Loucy (cell line): Measurements from ENCODE around the gene EIF2D.

Experiments used
- H2AFZ ChIP-seq: fragments of 200-600 bp; sonication (generic); 2 replicates; pipeline ENCODE4 v1.6.0; 2016; ENCODE audit warnings: antibody characterized with exemption, mild to moderate bottlenecking, low read length, moderate library complexity
- H3F3A ChIP-seq: fragments of 200-600 bp; 2 replicates; pipeline ENCODE4 v1.6.0; 2016; ENCODE audit warnings: antibody characterized with exemption, low read depth, mild to moderate bottlenecking
- H3K27me3 ChIP-seq: fragments of 200-600 bp; sonication (generic); 2 replicates; pipeline ENCODE4 v1.6.1; 2014; ENCODE audit warnings: low read length, mild to moderate bottlenecking; ENCODE audit not compliant: insufficient read depth, poor library complexity, severe bottlenecking
- H3K36me3 ChIP-seq: fragments of 200-600 bp; sonication (generic); 2 replicates; pipeline ENCODE4 v1.6.1; 2016; ENCODE audit warnings: low read length; ENCODE audit not compliant: insufficient read depth
- H3K4me1 ChIP-seq: fragments of 200-600 bp; sonication (generic); 2 replicates; pipeline ENCODE4 v1.5.1; 2014; ENCODE audit warnings: low read length, mild to moderate bottlenecking; ENCODE audit not compliant: insufficient read depth, poor library complexity, severe bottlenecking
- H3K4me2 ChIP-seq: fragments of 200-600 bp; sonication (generic); 2 replicates; pipeline ENCODE4 v1.6.0; 2014; ENCODE audit warnings: antibody characterized with exemption, low read length, low read depth, mild to moderate bottlenecking; ENCODE audit not compliant: poor library complexity, severe bottlenecking
- H3K4me3 ChIP-seq: fragments of 200-600 bp; sonication (generic); 2 replicates; pipeline ENCODE4 v1.5.1; 2014; ENCODE audit warnings: low read length, mild to moderate bottlenecking, mixed read lengths; ENCODE audit not compliant: poor library complexity, severe bottlenecking
- H3K79me2 ChIP-seq: fragments of 200-600 bp; sonication (generic); 2 replicates; pipeline ENCODE4 v1.6.1; 2014; ENCODE audit warnings: low read length; ENCODE audit not compliant: insufficient read depth
- H3K9ac ChIP-seq: fragments of 200-600 bp; sonication (generic); 2 replicates; pipeline ENCODE4 v1.6.0; 2014; ENCODE audit warnings: mild to moderate bottlenecking, low read depth, low read length, moderate library complexity; ENCODE audit not compliant: poor library complexity, severe bottlenecking
- H3K9me2 ChIP-seq: fragments of 200-600 bp; sonication (generic); replicated peaks from 2 replicates; pipeline ENCODE4 v1.6.1; 2016; ENCODE audit warnings: low read depth, low read length, mixed read lengths
- H3K9me3 ChIP-seq: fragments of 200-600 bp; sonication (generic); 2 replicates; pipeline ENCODE4 v1.6.1; 2014; ENCODE audit warnings: mild to moderate bottlenecking, antibody characterized with exemption, low read length, low read depth; ENCODE audit not compliant: insufficient read depth
- H4K20me1 ChIP-seq: fragments of 200-600 bp; sonication (generic); 2 replicates; pipeline ENCODE4 v1.6.0; 2014; ENCODE audit warnings: antibody characterized with exemption, low read length, mild to moderate bottlenecking; ENCODE audit not compliant: insufficient read depth, poor library complexity, severe bottlenecking
- EZH2phosphoT487 ChIP-seq: fragments of 200-600 bp; IDR thresholded peaks from 2 replicates; pipeline ENCODE4 v1.6.1; 2018; ENCODE audit warnings: antibody characterized with exemption, mild to moderate bottlenecking, moderate library complexity, borderline replicate concordance
- TF ChIP-seq, protein P1 (sequence below): fragments of 200-600 bp; sonication (generic); conservative IDR thresholded peaks from 2 replicates; pipeline ENCODE4 v1.5.1; 2014; ENCODE audit warnings: mild to moderate bottlenecking, antibody characterized with exemption, low read length

Gene EIF2D

DNA sequence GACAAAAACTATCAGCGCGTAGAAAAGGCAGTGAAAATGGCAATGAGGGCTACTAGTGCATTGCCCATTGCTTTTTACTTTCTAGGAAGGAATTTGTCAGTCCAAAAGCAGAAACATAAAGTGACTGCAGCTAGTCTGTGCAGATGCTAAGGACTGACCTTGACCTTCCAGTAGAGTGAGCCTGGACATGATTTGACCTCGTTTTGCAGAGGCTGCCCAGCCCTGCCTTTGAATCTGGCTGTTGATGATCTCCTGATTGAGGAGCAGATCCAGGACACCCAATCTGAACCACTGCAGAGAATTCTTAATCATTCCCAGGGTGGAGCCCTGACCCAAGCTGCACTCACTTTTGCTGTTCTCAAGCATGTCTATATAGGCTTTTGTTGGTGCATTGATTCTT lies 44.7 kb upstream of the EIF2D start:
- TF ChIP-seq, protein P1, sequence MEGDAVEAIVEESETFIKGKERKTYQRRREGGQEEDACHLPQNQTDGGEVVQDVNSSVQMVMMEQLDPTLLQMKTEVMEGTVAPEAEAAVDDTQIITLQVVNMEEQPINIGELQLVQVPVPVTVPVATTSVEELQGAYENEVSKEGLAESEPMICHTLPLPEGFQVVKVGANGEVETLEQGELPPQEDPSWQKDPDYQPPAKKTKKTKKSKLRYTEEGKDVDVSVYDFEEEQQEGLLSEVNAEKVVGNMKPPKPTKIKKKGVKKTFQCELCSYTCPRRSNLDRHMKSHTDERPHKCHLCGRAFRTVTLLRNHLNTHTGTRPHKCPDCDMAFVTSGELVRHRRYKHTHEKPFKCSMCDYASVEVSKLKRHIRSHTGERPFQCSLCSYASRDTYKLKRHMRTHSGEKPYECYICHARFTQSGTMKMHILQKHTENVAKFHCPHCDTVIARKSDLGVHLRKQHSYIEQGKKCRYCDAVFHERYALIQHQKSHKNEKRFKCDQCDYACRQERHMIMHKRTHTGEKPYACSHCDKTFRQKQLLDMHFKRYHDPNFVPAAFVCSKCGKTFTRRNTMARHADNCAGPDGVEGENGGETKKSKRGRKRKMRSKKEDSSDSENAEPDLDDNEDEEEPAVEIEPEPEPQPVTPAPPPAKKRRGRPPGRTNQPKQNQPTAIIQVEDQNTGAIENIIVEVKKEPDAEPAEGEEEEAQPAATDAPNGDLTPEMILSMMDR, result no peak
- TF ChIP-seq EZH2phosphoT487, result no peak
- H3K4me1 ChIP-seq, result peaks cover 37% of the 10 kb centered on the region
- H4K20me1 ChIP-seq, result no peaks in the 10 kb centered on the region

DNA sequence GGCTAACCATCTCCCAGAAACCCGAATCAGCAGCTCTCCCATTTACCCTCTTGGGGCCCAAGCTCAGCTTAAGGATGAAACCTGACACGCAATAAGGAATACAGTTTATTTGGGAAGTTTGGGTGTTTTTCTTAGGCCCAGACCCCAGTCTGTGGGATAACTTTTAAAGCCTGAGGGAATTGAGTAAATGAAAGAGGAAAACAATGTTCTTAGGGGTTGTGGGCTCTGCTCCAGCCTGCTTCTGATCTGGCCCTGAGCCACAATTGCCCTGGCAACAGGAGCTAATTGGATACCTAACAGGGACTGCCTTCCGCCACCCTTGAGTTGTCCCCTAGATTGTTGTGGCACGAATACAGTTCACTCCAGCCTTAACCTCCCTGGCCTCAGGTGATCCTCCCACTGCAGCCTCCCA lies 43.2 kb upstream of the EIF2D start:
- Histone ChIP-seq H3K4me3 (no peak overlapping the region), H3K4me1 (peaks cover 43% of the 10 kb centered on the region), H3K27me3 (no peaks in the 10 kb centered on the region), H2AFZ (no peak overlapping the region), H3K4me2 (no peak overlapping the region), H3K9me3 (no peaks in the 10 kb centered on the region), H3K79me2 (no peaks in the 10 kb centered on the region), H3K36me3 (peaks cover 13% of the 10 kb centered on the region), H3F3A (peaks cover 4% of the 10 kb centered on the region; the same call in 1 of the 2 replicates), H3K9me2 (no peaks in the 10 kb centered on the region), H3K9ac (no peak overlapping the region), H4K20me1 (no peaks in the 10 kb centered on the region)
- TF ChIP-seq, protein P1, result no peak
- no peak for TF ChIP-seq EZH2phosphoT487

More for the DNA sequence above, 44.7 kb upstream of the EIF2D start:
- Histone ChIP-seq H3K36me3 (peaks cover 2% of the 10 kb centered on the region), H3K9me3 (no peaks in the 10 kb centered on the region), H3K4me2 (no peak overlapping the region), H2AFZ (no peak overlapping the region), H3K4me3 (no peak overlapping the region), H3K9ac (peak overlapping the region; percentile 63), H3F3A (peaks cover 4% of the 10 kb centered on the region; the same call in 1 of the 2 replicates), H3K9me2 (no peaks in the 10 kb centered on the region), H3K27me3 (no peaks in the 10 kb centered on the region), H3K79me2 (no peaks in the 10 kb centered on the region)

DNA sequence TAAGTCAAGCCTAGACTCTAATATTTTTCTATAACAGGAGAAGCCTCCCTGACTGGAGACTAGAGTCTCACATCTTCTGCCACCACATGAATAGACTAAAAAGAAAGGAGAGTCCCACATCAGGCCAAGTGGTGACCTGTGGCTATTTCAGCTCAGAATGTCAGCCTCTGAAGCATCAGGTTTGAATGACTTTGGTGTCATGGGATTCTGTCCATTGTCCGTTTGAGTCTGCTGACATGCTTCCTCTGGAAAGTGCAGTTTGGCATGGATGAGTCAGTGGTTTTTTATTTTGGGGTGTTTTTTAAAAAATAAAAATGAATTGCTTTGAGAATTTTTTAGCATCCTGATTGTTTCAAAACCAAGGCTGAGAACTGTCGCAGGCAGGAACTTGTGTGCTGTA lies 42.6 kb upstream of the EIF2D start:
- no peaks in the 10 kb centered on the region for H4K20me1 ChIP-seq
- peaks cover 13% of the 10 kb centered on the region for H3K36me3 ChIP-seq
- peaks cover 40% of the 10 kb centered on the region for H3K4me1 ChIP-seq
- H3K27me3 ChIP-seq, result no peaks in the 10 kb centered on the region
- TF ChIP-seq EZH2phosphoT487, result no peak
- TF ChIP-seq, protein P1, result no peak
- no peaks in the 10 kb centered on the region for H3K9me2 ChIP-seq
- H3F3A ChIP-seq, result peaks cover 4% of the 10 kb centered on the region; the same call in 1 of the 2 replicates
- H3K9me3 ChIP-seq, result no peaks in the 10 kb centered on the region
- H3K79me2 ChIP-seq, result no peaks in the 10 kb centered on the region
- no peak overlapping the region for H3K4me3 ChIP-seq
- H3K9ac ChIP-seq, result no peak overlapping the region
- H3K4me2 ChIP-seq, result no peak overlapping the region
- no peak overlapping the region for H2AFZ ChIP-seq
